Endodermal cell (in vitro differentiated cells): Measurements from ENCODE around the gene PLD5. TPM values are rescaled to one million over a fixed set of nuclear protein-coding genes. Genes with fewer than 3 reads are reported as not detected.

ENCODE experiments used
- DNase-seq: peaks from one replicate; pipeline ENCODE4 v3.0.0-alpha.2; 2017
- H3K27ac ChIP-seq: 2 replicates; pipeline ENCODE4 v1.5.1; 2013; ENCODE audit warnings: mild to moderate bottlenecking, low read depth, low read length, moderate library complexity
- H3K27me3 ChIP-seq: 2 replicates; pipeline ENCODE4 v1.6.1; 2013; ENCODE audit warnings: mild to moderate bottlenecking, low read length, moderate library complexity; ENCODE audit not compliant: insufficient read depth, control insufficient read depth, poor library complexity, severe bottlenecking
- H3K36me3 ChIP-seq: 2 replicates; pipeline ENCODE4 v1.7.0; 2013; ENCODE audit warnings: mild to moderate bottlenecking, low read length, moderate library complexity; ENCODE audit not compliant: control insufficient read depth, insufficient read depth
- H3K4me1 ChIP-seq: one replicate; pipeline ENCODE4 v1.7.0; 2013; ENCODE audit warnings: low read length; ENCODE audit not compliant: control insufficient read depth, insufficient read depth
- H3K4me3 ChIP-seq: 2 replicates; pipeline ENCODE4 v1.5.1; 2013; ENCODE audit warnings: mild to moderate bottlenecking, low read length, moderate library complexity
- H3K9ac ChIP-seq: 2 replicates; pipeline ENCODE4 v1.6.1; 2013; ENCODE audit warnings: mild to moderate bottlenecking, low read length, moderate library complexity; ENCODE audit not compliant: poor library complexity, severe bottlenecking; ENCODE audit errors: extremely low read depth
- H3K9me3 ChIP-seq: 2 replicates; pipeline ENCODE4 v1.6.1; 2013; ENCODE audit warnings: mild to moderate bottlenecking, low read length, moderate library complexity; ENCODE audit not compliant: control insufficient read depth
- H3K27ac Mint-ChIP-seq: 2 replicates; pipeline ENCODE4 v1.8.0; 2020; ENCODE audit warnings: mixed read lengths
- H3K27me3 Mint-ChIP-seq: 2 replicates; pipeline ENCODE4 v1.8.0; 2021; ENCODE audit warnings: mild to moderate bottlenecking, mixed read lengths; ENCODE audit not compliant: insufficient read depth
- H3K36me3 Mint-ChIP-seq: 2 replicates; pipeline ENCODE4 v1.8.0; 2020; ENCODE audit warnings: low read depth, mixed read lengths
- H3K4me1 Mint-ChIP-seq: 2 replicates; pipeline ENCODE4 v1.8.0; 2020; ENCODE audit warnings: mixed read lengths
- H3K4me3 Mint-ChIP-seq: 2 replicates; pipeline ENCODE4 v1.8.0; 2020; ENCODE audit warnings: mild to moderate bottlenecking, moderate library complexity, mixed read lengths
- H3K9me3 Mint-ChIP-seq: 2 replicates; pipeline ENCODE4 v1.8.0; 2020; ENCODE audit warnings: mild to moderate bottlenecking, mixed read lengths
- WGBS, 2 experiments: methylation state at CpG; one replicate each; pipeline versions ENCODE4 v1.1.5 to v1.1.7; 2013; ENCODE audit warnings: missing lambda C conversion rate in 2 of 2, mixed read lengths in 1 of 2; ENCODE audit not compliant: insufficient coverage in 1 of 2, insufficient read length in 1 of 2; 5-methylcytosine and 5-hydroxymethylcytosine counted together
- total RNA-seq, 2 donors: library from RNA; stranded (reverse); fragmentation: NEBNext Ultra II Directional in 1 of 2; extraction: Animal tissue kit (Norgen Biotek cat#: 25700) in 1 of 2; gene quantifications; 2 replicates in 1 of 2; 3 replicates in 1 of 2; pipeline ENCODE4 v1.2.1, GENCODE V29; 2021
- TF ChIP-seq, protein P1 (sequence below): fragments of 200-600 bp; sonication (generic); conservative IDR thresholded peaks from 2 replicates; pipeline ENCODE4 v1.5.0; 2021; ENCODE audit warnings: antibody characterized with exemption, mild to moderate bottlenecking

Gene PLD5
- total RNA-seq, 2 donors from 2014 or later, result 0.66 to 2.7 TPM

DNA sequence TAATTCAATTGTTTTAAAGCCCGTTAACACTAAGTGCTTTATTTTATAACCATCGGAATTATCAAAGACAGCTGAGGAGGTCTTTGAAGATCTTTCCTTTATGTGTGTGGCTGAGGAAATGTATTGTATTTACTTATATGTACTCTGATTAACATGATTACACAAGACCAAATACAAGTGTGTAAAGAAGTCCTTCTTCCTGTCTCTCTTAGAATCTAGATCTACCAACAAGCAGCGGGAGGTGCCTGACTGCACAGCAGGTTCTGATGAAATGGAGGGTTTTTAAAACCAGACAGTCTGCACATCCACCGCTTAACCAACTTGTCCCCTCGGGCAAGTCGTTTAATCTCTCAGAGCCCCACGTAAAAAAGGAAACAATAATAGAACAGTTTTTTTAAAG is 285.1 kb downstream of the PLD5 start:
- Histone ChIP-seq H3K4me3 (no peak overlapping the region), H3K9me3 (peaks cover 14% of the 10 kb centered on the region), H3K36me3 (no peaks in the 10 kb centered on the region), H3K9ac (no peak overlapping the region), H3K27me3 (no peaks in the 10 kb centered on the region), H3K4me1 (no peaks in the 10 kb centered on the region), H3K27ac (no peak overlapping the region)
- Mint-ChIP-seq H3K4me3 (no peak overlapping the region), H3K27me3 (no peaks in the 10 kb centered on the region), H3K36me3 (no peaks in the 10 kb centered on the region), H3K4me1 (peaks cover 16% of the 10 kb centered on the region), H3K9me3 (peaks cover 7% of the 10 kb centered on the region), H3K27ac (no peak overlapping the region)
- TF ChIP-seq, protein P1, sequence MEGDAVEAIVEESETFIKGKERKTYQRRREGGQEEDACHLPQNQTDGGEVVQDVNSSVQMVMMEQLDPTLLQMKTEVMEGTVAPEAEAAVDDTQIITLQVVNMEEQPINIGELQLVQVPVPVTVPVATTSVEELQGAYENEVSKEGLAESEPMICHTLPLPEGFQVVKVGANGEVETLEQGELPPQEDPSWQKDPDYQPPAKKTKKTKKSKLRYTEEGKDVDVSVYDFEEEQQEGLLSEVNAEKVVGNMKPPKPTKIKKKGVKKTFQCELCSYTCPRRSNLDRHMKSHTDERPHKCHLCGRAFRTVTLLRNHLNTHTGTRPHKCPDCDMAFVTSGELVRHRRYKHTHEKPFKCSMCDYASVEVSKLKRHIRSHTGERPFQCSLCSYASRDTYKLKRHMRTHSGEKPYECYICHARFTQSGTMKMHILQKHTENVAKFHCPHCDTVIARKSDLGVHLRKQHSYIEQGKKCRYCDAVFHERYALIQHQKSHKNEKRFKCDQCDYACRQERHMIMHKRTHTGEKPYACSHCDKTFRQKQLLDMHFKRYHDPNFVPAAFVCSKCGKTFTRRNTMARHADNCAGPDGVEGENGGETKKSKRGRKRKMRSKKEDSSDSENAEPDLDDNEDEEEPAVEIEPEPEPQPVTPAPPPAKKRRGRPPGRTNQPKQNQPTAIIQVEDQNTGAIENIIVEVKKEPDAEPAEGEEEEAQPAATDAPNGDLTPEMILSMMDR, result no peak
- no peak for DNase-seq
- WGBS, 2 experiments, result 95% methylated on average over 7 of the region's 7 CpGs; no CpG with 5 or more reads in 1 of the 2 experiments

DNA sequence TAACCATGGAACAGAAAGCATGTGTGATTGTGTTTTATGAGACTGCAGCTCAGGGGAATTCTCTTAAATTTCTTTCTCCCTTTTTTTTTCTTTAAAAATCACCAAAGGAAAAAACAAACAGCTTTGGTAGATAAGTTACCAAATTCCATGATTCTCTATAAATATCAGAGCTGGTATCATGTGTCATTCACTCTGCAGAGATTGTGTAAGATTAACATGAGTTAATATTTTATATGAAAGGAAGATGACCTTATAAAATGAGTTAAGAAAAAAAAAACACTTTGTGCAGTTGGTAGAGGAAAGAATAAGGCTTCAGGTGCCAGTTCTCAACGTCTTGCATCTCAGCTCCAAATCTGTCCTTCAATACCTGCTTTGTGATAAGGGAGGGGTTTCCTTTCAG is 287.4 kb downstream of the PLD5 start:
- H3K4me3 ChIP-seq, result no peak overlapping the region
- Mint-ChIP-seq H3K4me3 (no peak overlapping the region), H3K36me3 (no peaks in the 10 kb centered on the region), H3K4me1 (peaks cover 2% of the 10 kb centered on the region), H3K27ac (no peak overlapping the region), H3K27me3 (no peaks in the 10 kb centered on the region), H3K9me3 (peaks cover 7% of the 10 kb centered on the region)
- 80 to 89% methylated on average over 1 of the region's 1 CpG for WGBS, 2 experiments
- H3K9me3 ChIP-seq, result peaks cover 14% of the 10 kb centered on the region
- TF ChIP-seq, protein P1, result no peak
- DNase-seq, result no peak
- no peaks in the 10 kb centered on the region for H3K4me1 ChIP-seq
- no peaks in the 10 kb centered on the region for H3K36me3 ChIP-seq
- H3K27me3 ChIP-seq, result no peaks in the 10 kb centered on the region
- no peak overlapping the region for H3K27ac ChIP-seq
- H3K9ac ChIP-seq, result no peak overlapping the region

DNA sequence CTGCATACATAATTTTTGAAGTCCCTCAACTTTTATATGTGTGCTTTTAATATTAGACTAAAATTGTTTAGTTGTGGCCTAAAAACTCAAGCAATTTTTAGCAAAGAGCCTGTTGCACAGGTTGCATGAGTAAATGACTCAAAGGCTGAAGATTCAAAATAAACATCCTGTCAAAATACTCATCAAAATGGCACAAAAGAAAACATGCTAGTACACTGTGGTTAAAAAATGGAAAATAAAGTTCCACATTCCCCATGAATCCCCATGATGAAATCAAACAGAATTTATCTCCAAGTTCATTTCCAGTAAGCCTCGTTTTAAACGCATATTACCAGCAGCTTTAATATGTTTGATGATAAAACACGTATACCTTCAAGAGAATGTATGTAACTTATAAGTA is 295.5 kb downstream of the PLD5 start:
- Mint-ChIP-seq H3K36me3 (no peaks in the 10 kb centered on the region), H3K27ac (no peak overlapping the region), H3K9me3 (no peaks in the 10 kb centered on the region), H3K27me3 (no peaks in the 10 kb centered on the region), H3K4me3 (no peak overlapping the region), H3K4me1 (no peaks in the 10 kb centered on the region)
- Histone ChIP-seq H3K4me1 (no peaks in the 10 kb centered on the region), H3K27ac (no peak overlapping the region), H3K36me3 (no peaks in the 10 kb centered on the region), H3K9ac (no peak overlapping the region), H3K27me3 (no peaks in the 10 kb centered on the region), H3K9me3 (no peaks in the 10 kb centered on the region), H3K4me3 (no peak overlapping the region)
- TF ChIP-seq, protein P1, result no peak
- DNase-seq, result no peak
- 100% methylated on average over 2 of the region's 3 CpGs; no CpG with 5 or more reads in 1 of the 2 experiments for WGBS, 2 experiments
